H7 (cell line): ENCODE results near the gene CASP9. TPM values are rescaled to one million over a fixed set of nuclear protein-coding genes. Genes with fewer than 3 reads are reported as not detected.
"Not testable (repeated sequence)": the region's sequence is repeated elsewhere in the genome, so short reads cannot be mapped to it uniquely, and the experiment has no call there.

Experiments
- DNase-seq: peaks from one replicate; pipeline ENCODE4 v3.0.0; 2012
- H3K27me3 ChIP-seq: 2 replicates; pipeline ENCODE4 v1.6.0; 2011; ENCODE audit warnings: mild to moderate bottlenecking, low read length; ENCODE audit not compliant: control insufficient read depth, insufficient read depth
- H3K36me3 ChIP-seq: replicated peaks from 2 replicates; pipeline ENCODE4 v1.5.1; 2011; ENCODE audit warnings: low read length; ENCODE audit not compliant: control insufficient read depth, insufficient read depth
- H3K4me3 ChIP-seq: 2 replicates; pipeline ENCODE4 v1.5.1; 2011; ENCODE audit warnings: low read depth, mild to moderate bottlenecking, control low read depth, low read length, moderate library complexity; ENCODE audit not compliant: insufficient read depth
- total RNA-seq: library from RNA; depleted of rRNA; stranded (reverse); fragments of >200 nt; shearing (Covaris generic); gene quantifications from 2 replicates; pipeline ENCODE4 v1.2.3, GENCODE V29; 2014

The CASP9 gene
- total RNA-seq, 1 experiment from 2014 or later, result 15.0 TPM

- H3K27me3 ChIP-seq, result no peaks in the 10 kb centered on the region
- DNase-seq, result no peak
- no peaks in the 10 kb centered on the region; the same call in 1 of the 2 replicates for H3K36me3 ChIP-seq
- H3K4me3 ChIP-seq, result no peak overlapping the region
Measured at GRCh38 chr1:15493869-15494390, 30.1 kb downstream of the CASP9 start.

- Histone ChIP-seq H3K4me3 (no peak overlapping the region), H3K27me3 (no peaks in the 10 kb centered on the region), H3K36me3 (no peaks in the 10 kb centered on the region; the same call in 1 of the 2 replicates)
- DNase-seq, result no peak
Measured at GRCh38 chr1:15492596-15492995, 31.4 kb downstream of the CASP9 start.

- H3K27me3 ChIP-seq, H3K36me3 ChIP-seq, H3K4me3 ChIP-seq, DNase-seq: not testable (repeated sequence)
Measured at GRCh38 chr1:15491010-15491409, 33.0 kb downstream of the CASP9 start.

GRCh38 chr1:15489052-15489736, 34.8 kb downstream of the CASP9 start:
- Histone ChIP-seq H3K36me3 (no peaks in the 10 kb centered on the region; the same call in 1 of the 2 replicates), H3K4me3 (no peak overlapping the region), H3K27me3 (no peaks in the 10 kb centered on the region)
- DNase-seq, result no peak

- Histone ChIP-seq H3K36me3 (no peaks in the 10 kb centered on the region; the same call in 1 of the 2 replicates), H3K27me3 (no peaks in the 10 kb centered on the region), H3K4me3 (no peak overlapping the region)
- DNase-seq, result no peak
Measured at GRCh38 chr1:15488371-15488770, 35.6 kb downstream of the CASP9 start.

GRCh38 chr1:15486844-15487610, 37.0 kb downstream of the CASP9 start:
- H3K27me3 ChIP-seq, H3K4me3 ChIP-seq, DNase-seq, H3K36me3 ChIP-seq: not testable (repeated sequence)

GRCh38 chr1:15485636-15486035, 38.4 kb downstream of the CASP9 start:
- no peaks in the 10 kb centered on the region for H3K36me3 ChIP-seq
- DNase-seq, result no peak
- H3K4me3 ChIP-seq, result no peak overlapping the region
- H3K27me3 ChIP-seq, result no peaks in the 10 kb centered on the region

GRCh38 chr1:15484443-15484842, 39.6 kb downstream of the CASP9 start:
- H3K27me3 ChIP-seq, H3K4me3 ChIP-seq, DNase-seq, H3K36me3 ChIP-seq: not testable (repeated sequence)

- Histone ChIP-seq H3K4me3 (no peak overlapping the region), H3K36me3 (no peaks in the 10 kb centered on the region), H3K27me3 (no peaks in the 10 kb centered on the region)
- no peak for DNase-seq
Measured at GRCh38 chr1:15483971-15484370, 40.0 kb downstream of the CASP9 start.

- H3K4me3 ChIP-seq, H3K27me3 ChIP-seq, H3K36me3 ChIP-seq, DNase-seq: not testable (repeated sequence)
Measured at GRCh38 chr1:15482983-15483543, 41.0 kb downstream of the CASP9 start.

- H3K27me3 ChIP-seq, H3K4me3 ChIP-seq, H3K36me3 ChIP-seq, DNase-seq: not testable (repeated sequence)
Measured at GRCh38 chr1:15482455-15482854, 41.6 kb downstream of the CASP9 start.

- no peak for DNase-seq
- Histone ChIP-seq H3K27me3 (no peaks in the 10 kb centered on the region), H3K36me3 (no peaks in the 10 kb centered on the region), H3K4me3 (no peak overlapping the region)
Measured at GRCh38 chr1:15479654-15480347, 44.2 kb downstream of the CASP9 start.

- no peak overlapping the region for H3K4me3 ChIP-seq
- H3K27me3 ChIP-seq, result no peaks in the 10 kb centered on the region
- H3K36me3 ChIP-seq, result no peaks in the 10 kb centered on the region
- DNase-seq, result no peak
Measured at GRCh38 chr1:15477646-15478212, 46.3 kb downstream of the CASP9 start.

- H3K27me3 ChIP-seq, result no peaks in the 10 kb centered on the region
- DNase-seq, result no peak
Measured at GRCh38 chr1:15476927-15477326, 47.1 kb downstream of the CASP9 start.

More at GRCh38 chr1:15476927-15477326, 47.1 kb downstream of the CASP9 start:
- Histone ChIP-seq H3K4me3 (no peak overlapping the region), H3K36me3 (no peaks in the 10 kb centered on the region)
